GM10248 (cell line): ENCODE results near the gene DENND1C.

Source experiments
- CTCF ChIA-PET: fragments of 300-600 bp; sonication (Branson Sonifier 250); formaldehyde crosslinking; extraction: SDS; loops from one replicate; lab custom pipeline; 2021; ENCODE audit warnings: antibody characterized with exemption; lab: Yijun Ruan, JAX
- POLR2A ChIA-PET: fragments of 350-650 bp; sonication (Branson Sonifier 250); formaldehyde crosslinking; extraction: SDS; loops from one replicate; lab custom pipeline; 2020; ENCODE audit warnings: antibody characterized with exemption; lab: Yijun Ruan, JAX
- DNase-seq: peaks from one replicate; pipeline ENCODE4 v3.0.0; 2012; ENCODE audit errors: extremely low spot score
- TF ChIP-seq, protein P1 (sequence below): IDR thresholded peaks from 2 replicates; pipeline ENCODE4 v1.5.1; 2012; ENCODE audit warnings: mild to moderate bottlenecking, low read depth; ENCODE audit errors: extremely low read depth, missing control alignments, control extremely low read depth

DENND1C gene

DNA sequence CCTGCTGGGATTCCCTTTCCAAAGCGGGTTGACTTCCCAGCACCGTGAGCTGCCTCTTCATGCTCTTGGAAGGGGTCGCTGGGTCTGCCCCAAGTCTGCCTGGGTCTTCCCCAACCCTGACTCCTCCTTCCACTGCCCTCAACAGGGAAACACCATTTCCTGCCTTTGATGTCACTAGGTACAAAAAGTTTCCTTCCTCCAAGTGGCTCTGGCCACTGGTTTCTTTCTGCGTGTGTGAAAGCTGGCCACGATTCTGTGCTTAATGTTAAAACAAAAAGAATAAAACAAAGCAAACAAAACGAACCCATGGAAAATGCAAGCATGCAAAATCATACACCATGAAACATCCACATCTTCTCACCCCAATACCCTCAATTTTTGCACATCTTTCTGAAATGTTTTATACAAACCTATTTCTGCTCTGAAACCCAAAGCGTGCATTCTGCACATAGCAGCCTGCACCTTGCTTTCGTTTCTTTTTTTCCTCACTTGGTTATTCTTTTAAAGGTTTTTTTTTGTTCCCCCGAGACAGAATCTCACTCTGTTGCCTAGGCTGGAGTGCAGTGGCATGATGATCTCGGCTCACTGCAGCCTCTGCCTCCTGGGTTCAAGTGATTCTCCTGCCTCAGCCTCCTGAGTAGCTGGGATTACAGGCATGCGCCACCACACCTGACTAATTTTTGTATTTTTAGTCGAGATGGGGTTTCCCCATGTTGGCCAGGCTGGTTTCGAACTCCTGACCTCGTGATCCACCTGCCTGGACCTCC is 36.7 kb upstream of the DENND1C start:
- ChIA-PET CTCF (interaction anchor here (1.1 to 4.3 kb wide), 9 partner anchors 10 to 346 kb away, joined by 3 to 40 read pairs (median 10); partner anchors contain the start of genes DENND1C and TNFSF9), POLR2A (interaction anchor here (1.0 to 2.3 kb wide), 2 partner anchors 12 to 17 kb away, joined by 9 to 22 read pairs; partner anchors contain the start of gene TNFSF9)
- TF ChIP-seq, protein P1, sequence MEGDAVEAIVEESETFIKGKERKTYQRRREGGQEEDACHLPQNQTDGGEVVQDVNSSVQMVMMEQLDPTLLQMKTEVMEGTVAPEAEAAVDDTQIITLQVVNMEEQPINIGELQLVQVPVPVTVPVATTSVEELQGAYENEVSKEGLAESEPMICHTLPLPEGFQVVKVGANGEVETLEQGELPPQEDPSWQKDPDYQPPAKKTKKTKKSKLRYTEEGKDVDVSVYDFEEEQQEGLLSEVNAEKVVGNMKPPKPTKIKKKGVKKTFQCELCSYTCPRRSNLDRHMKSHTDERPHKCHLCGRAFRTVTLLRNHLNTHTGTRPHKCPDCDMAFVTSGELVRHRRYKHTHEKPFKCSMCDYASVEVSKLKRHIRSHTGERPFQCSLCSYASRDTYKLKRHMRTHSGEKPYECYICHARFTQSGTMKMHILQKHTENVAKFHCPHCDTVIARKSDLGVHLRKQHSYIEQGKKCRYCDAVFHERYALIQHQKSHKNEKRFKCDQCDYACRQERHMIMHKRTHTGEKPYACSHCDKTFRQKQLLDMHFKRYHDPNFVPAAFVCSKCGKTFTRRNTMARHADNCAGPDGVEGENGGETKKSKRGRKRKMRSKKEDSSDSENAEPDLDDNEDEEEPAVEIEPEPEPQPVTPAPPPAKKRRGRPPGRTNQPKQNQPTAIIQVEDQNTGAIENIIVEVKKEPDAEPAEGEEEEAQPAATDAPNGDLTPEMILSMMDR, result no peak
- DNase-seq, result peak; percentile 72

DNA sequence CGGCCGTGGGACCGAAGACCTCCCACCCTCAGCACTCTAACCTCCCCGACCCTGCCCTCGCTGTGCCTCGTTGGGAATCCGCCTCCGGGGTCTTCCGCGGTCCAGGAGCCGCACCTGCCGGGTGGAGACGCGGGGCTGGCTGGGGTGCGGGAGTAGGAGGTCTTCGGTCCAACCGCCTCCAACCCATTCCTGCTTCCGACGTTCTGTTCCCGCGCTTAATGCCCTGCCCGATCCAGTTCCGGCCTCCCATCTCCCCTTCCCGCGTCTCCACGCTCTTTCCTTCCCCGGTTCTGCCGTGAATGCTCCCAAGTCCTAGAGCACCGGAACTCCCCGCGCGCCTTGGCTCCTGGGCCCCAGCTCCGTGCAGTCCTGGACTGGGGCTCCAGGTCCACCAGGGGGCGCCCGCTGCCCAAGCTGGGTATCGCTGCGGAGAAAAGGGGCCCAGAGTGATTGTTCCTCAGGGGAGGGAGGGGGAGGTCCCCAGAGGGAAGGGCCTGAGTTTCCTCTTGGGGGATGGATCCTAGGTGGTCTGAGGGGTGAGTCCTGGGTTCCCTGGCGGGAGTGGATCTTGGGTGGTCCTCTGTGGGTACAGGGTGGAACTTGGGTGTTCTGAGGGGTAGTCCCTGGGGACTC is 35.2 kb upstream of the DENND1C start:
- TF ChIP-seq, protein P1, result peak; percentile 98

DNA sequence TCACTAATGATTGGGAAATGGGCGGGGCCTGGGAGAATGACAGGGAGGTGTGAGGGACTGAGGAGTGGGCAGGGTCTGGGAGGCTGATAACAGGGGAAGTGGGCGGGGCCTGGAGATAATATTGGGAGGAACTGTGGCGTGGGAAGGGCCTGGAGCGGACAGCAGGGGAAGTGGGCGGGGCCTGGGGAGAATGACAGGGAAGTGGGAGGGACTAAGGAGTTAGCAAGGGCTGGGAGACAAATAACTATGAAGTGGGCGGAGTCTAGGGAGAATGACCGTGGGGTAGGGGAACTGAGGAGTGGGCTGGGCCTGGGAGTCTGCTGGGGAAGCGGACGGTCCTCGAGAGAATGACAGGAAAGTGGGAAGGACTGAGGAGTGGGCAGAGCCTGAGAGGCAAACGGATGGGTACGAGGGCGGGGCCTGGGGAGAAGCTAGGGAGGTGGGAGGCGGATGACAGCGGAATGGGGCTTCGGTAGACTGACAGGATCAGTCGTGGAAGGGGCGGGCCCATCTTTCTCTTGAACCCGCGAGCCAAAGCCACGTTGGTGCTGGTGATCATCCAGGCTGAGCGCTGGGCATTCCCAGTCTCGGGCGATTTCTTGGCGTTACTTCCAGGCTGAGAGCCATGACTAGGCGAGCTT is 34.6 kb upstream of the DENND1C start:
- TF ChIP-seq, protein P1, result no peak
- ChIA-PET CTCF (interaction anchor here (0.6 to 4.3 kb wide), 36 partner anchors 10 to 352 kb away, joined by 3 to 40 read pairs (median 4); partner anchors contain the start of genes DENND1C, GPR108, TUBB4A and VAV1), POLR2A (interaction anchor here (0.6 to 2.3 kb wide), 6 partner anchors 12 to 528 kb away, joined by 3 to 31 read pairs (median 9); partner anchors contain the start of gene TNFSF9)
- peak; percentile 94 for DNase-seq

More for the DNA sequence above, 35.2 kb upstream of the DENND1C start:
- DNase-seq, result peak; percentile 85
- ChIA-PET CTCF (interaction anchor here (0.6 to 4.3 kb wide), 39 partner anchors 11 to 351 kb away, joined by 3 to 40 read pairs (median 4); partner anchors contain the start of genes DENND1C, GPR108, TUBB4A and VAV1), POLR2A (interaction anchor here (0.6 to 2.3 kb wide), 6 partner anchors 11 to 529 kb away, joined by 3 to 31 read pairs (median 9); partner anchors contain the start of gene TNFSF9)

DNA sequence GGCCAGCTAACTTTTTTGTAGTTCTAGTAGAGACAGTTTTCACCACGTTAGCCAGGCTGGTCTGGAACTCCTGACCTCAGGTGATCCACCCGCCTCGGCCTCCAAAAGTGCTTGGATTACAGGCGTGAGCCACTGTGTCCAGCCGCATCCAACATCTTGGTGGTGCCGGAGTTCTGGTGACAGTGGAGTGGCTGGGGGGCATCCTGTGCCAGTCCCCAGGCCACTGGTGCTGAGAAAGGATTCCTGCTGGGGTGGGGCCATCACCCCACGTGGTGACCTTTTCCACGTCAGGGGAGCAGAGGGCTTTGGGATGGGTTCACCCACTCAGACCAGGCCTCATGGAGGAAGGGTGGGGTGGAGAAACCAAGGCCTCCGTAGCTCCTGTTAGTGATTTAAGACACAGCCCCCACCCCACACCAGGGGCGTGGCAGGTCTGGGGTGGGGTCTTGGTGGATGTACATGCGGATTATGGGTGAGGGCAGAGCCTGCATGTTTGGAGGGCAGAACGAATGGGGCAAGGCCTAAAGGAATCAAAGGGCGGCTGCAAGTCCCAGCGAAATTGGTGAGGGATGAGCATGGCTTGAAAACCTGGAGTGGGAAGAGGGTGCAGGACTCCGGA is 33.4 kb upstream of the DENND1C start:
- CTCF ChIA-PET, result interaction anchor here (1.7 kb wide), 1 partner anchor 223 kb away, joined by 8 read pairs; the partner anchor contains the start of gene GPR108
- no peak for DNase-seq
- TF ChIP-seq, protein P1, result no peak
- POLR2A ChIA-PET, result interaction anchor here (0.5 kb wide), 1 partner anchor 535 kb away, joined by 6 read pairs; no protein-coding TSS in a partner anchor

DNA sequence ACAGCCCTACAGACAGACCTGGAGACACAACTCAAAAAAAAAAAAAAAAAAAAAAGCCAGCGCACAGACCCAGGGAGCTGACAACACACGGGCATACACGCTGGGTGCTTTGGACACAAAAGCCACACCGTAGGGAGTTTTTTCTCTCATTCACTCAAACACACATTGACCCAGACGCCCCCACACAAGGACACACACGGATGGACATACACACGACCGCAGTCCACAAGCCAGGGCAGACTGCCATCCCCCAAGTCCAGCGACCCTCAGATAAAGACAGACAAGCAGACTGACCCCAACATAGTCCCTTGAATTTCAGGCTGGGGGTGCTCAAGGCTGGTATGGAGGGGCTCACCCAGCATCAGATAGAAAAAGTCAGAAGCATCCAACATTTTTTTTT is 32.5 kb upstream of the DENND1C start:
- TF ChIP-seq, protein P1, result no peak
- ChIA-PET POLR2A (no interaction called here), CTCF (no interaction called here)
- DNase-seq, result no peak
